ENCODE results near the gene CASQ1.
A peak's percentile ranks its signal among the peaks of the same experiment; 100 is the strongest.

Gene CASQ1

DNA sequence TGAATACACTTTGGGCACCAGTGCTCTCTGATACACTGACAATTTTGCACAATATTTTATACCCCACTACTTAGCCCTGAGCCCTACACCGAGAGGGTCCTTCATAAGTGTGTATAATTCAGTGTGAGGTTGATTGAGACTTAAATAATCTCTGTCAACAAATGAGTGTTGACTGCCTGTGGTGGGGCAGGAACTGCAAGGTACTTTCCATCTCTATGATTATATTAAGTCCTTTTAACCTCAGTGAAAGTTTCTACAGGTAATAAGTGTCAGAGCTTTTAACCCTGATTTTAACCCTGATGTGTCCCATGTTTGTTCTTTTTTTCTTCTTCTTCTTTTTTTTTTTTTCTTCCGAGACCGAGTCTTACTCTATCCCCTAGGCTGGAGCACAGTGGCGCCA, 5.8 kb downstream of the CASQ1 start:
- no peak overlapping the region for H3K4me3 ChIP-seq (ENCODE audit: low read depth, low read length)
- TF ChIP-seq, protein P1, sequence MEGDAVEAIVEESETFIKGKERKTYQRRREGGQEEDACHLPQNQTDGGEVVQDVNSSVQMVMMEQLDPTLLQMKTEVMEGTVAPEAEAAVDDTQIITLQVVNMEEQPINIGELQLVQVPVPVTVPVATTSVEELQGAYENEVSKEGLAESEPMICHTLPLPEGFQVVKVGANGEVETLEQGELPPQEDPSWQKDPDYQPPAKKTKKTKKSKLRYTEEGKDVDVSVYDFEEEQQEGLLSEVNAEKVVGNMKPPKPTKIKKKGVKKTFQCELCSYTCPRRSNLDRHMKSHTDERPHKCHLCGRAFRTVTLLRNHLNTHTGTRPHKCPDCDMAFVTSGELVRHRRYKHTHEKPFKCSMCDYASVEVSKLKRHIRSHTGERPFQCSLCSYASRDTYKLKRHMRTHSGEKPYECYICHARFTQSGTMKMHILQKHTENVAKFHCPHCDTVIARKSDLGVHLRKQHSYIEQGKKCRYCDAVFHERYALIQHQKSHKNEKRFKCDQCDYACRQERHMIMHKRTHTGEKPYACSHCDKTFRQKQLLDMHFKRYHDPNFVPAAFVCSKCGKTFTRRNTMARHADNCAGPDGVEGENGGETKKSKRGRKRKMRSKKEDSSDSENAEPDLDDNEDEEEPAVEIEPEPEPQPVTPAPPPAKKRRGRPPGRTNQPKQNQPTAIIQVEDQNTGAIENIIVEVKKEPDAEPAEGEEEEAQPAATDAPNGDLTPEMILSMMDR (conservative IDR thresholded peaks at IDR 0.05; ENCODE audit: low read depth, low read length) = no peak
- DNase-seq (ENCODE audit: low read depth) = no peak

DNA sequence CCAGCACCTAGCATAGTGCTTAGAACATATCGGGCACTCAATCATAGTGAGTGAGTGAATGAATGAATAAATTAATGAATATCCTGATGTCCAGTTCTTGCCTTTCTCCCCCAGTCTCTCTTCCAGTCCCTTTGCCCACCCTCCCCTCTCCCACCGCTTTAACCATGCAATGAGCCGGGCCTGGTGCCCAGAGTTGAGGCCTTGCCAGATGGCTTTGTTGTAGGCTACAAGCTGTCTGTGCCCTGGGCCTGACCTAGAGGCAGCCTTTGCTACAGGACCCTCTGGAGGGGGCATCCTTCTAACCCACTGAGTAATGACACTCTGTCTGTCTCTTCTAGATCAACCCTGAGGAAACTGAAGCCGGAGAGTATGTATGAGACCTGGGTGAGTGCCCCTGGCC, 6.9 kb downstream of the CASQ1 start:
- TF ChIP-seq, protein P1 (conservative IDR thresholded peaks at IDR 0.05; ENCODE audit: low read depth, low read length) = no peak
- DNase-seq (ENCODE audit: low read depth) = no peak
- H3K4me3 ChIP-seq (ENCODE audit: low read depth, low read length) = no peak overlapping the region

DNA sequence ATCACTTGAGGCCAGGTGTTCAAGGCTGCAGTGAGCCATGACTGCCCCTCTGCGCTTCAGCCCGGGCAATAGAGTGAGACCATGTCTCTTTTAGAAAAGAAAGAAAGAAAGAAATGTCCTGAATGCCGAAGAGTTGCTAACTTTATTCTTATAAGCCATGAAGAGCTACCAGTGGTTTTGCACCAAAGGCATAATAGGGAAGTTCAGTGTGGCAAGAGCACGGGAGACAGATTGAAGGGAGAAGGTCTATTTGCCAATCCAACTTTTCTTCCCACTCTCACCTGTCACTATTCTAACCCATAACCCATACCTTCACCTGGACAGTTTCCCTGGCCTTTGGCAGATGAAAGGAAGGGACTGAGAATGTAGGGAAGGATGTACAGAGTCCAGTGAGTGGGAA, 10.4 kb downstream of the CASQ1 start:
- DNase-seq (ENCODE audit: low read depth) = no peak
- no peak overlapping the region for H3K4me3 ChIP-seq (ENCODE audit: low read depth, low read length)
- TF ChIP-seq, protein P1 (conservative IDR thresholded peaks at IDR 0.05; ENCODE audit: low read depth, low read length) = no peak

DNA sequence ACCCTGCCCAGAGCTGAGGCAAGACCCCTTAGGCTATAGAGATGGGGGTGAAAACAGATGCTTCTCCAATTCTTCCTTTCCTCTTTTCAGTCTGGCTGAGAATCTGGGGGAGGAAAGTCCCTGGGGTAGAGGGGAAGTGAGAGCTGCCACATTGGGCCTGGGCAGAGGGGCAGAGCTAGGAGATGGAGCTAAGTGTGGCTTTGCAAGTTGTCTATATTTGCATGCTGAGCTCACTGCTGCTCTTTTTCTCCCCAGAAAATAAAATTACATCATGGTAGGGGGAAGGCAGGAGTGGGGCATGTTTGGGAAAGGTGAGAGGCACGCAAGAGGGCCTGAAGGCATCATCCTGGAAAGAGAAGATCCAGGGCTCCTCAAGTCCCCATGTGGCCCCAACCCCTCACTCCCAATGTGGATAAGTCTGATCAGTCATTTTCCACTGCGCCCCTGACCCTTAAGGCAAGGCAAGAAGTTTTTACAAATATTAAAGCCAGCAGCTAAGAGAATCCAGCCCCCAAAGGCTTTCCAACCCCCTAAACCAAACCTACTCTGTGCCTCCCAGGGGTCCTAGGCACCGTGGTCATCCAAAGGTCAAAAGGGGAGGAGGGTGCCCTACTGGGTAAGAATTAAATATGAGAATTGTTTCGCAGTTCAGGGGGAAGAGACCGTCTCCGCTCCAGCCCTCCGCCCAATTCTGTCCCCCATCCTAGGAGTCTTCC, 14.3 kb downstream of the CASQ1 start:
- DNase-seq (ENCODE audit: low read depth) = no peak
- H3K4me3 ChIP-seq (ENCODE audit: low read depth, low read length) = peak overlapping the region; percentile 96
- TF ChIP-seq, protein P1 (conservative IDR thresholded peaks at IDR 0.05; ENCODE audit: low read depth, low read length) = no peak

DNA sequence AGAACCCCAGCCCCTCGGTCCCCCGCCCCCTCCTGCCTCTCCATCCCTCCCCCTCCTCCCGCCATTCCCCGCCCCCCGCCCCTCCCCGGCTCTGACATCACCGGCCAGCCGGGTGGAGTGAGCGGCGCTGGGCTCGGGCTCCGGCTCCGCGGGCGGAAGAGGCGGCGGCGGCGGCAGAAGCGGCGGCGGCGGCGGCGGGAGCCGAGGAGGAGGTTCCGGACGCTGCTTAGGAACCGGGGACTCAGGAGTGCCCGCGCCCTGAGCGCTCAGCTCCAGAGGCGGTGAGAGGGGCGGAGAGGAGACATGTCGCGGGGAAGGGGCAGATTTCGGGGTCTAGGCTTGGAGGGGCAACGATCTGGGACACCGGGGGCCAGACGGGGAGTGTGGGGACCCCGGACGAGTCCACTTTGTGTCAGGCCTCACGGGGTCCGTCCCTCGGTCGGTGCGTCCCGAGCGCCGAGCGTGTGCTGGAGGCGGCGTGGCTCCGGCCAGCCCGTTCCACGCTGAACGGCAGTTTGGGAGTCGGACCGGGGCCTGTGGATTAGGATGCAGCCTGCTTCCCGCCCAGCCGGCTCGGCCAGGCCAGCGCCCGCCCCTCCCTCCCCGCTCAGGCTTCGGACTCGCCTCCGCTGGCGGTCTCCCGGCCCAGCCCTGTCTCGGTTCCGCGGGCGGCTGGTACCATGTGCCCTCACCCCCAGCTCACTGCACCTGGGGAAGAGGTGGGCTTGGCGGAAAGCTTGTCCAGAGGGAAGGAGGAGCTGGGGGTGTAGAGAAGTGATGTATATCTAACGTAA, 15.1 kb downstream of the CASQ1 start, which contains the start of gene PEA15:
Gene PEA15, plus strand, starts transcription at position 143 of the 794 bp plus-strand sequence. CDS start 6,161 bp downstream, outside the sequence.
- peak within 1 kb of the TSS; percentile 96 for H3K4me3 ChIP-seq (ENCODE audit: low read depth, low read length)
- DNase-seq (ENCODE audit: low read depth) = peak; percentile 67
- TF ChIP-seq, protein P1 (conservative IDR thresholded peaks at IDR 0.05; ENCODE audit: low read depth, low read length) = no peak

DNA sequence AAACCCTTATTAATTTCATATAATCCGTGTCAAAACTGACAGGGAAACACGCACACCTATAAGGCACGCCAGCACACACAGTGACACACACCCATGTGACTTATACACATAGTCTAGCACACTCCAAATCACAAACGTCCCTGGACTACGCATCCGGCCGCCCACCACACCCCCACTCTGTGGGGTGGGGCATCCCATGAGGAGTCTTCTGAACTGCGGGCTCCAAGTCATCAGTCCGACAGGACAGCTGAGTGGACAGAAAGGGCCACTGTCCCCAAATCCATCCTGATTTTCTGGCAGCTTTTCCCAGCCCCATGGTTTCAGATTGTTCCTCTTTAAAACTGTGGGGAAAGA, 15.6 kb downstream of the CASQ1 start:
- H3K4me3 ChIP-seq (ENCODE audit: low read depth, low read length) = peak overlapping the region; percentile 96
- TF ChIP-seq, protein P1 (conservative IDR thresholded peaks at IDR 0.05; ENCODE audit: low read depth, low read length) = no peak
- peak; percentile 52 for DNase-seq (ENCODE audit: low read depth)
